Smooth muscle cell (in vitro differentiated cells): ENCODE data around the gene TAF1B. TPM values are rescaled to one million over a fixed set of nuclear protein-coding genes. Genes with fewer than 3 reads are reported as not detected.
A peak's percentile ranks its signal among the peaks of the same experiment; 100 is the strongest.

Experiments used
- DNase-seq: peaks from one replicate; lab custom pipeline; 2025; ENCODE audit not compliant: unreplicated experiment; lab: John Stamatoyannopoulos, UW
- H2AFZ ChIP-seq: fragments of 200-600 bp; sonication (generic); 2 replicates; pipeline ENCODE4 v1.6.0; 2016; ENCODE audit warnings: antibody characterized with exemption, low read depth, mild to moderate bottlenecking
- H3F3A ChIP-seq: fragments of 200-600 bp; sonication (generic); 2 replicates; pipeline ENCODE4 v1.6.0; 2017; ENCODE audit warnings: antibody characterized with exemption, low read depth
- H3K27ac ChIP-seq: fragments of 200-600 bp; sonication (generic); 2 replicates; pipeline ENCODE4 v1.5.1; 2016; ENCODE audit warnings: low read depth, mild to moderate bottlenecking
- H3K27me3 ChIP-seq: fragments of 200-600 bp; sonication (generic); 2 replicates; pipeline ENCODE4 v1.6.1; 2016; ENCODE audit warnings: low read depth, mild to moderate bottlenecking
- H3K36me3 ChIP-seq: fragments of 200-600 bp; sonication (generic); 2 replicates; pipeline ENCODE4 v1.5.1; 2016; ENCODE audit warnings: low read depth
- H3K4me1 ChIP-seq: fragments of 200-600 bp; sonication (generic); 2 replicates; pipeline ENCODE4 v1.5.1; 2016; ENCODE audit warnings: low read depth
- H3K4me2 ChIP-seq: fragments of 200-600 bp; sonication (generic); 2 replicates; pipeline ENCODE4 v1.6.0; 2016; ENCODE audit warnings: mild to moderate bottlenecking
- H3K4me3 ChIP-seq: fragments of 200-600 bp; sonication (generic); 2 replicates; pipeline ENCODE4 v1.5.1; 2016; ENCODE audit warnings: mild to moderate bottlenecking
- H3K79me2 ChIP-seq: fragments of 200-600 bp; sonication (generic); 2 replicates; pipeline ENCODE4 v1.6.0; 2016; ENCODE audit warnings: low read depth, mild to moderate bottlenecking
- H3K9ac ChIP-seq: fragments of 200-600 bp; sonication (generic); 2 replicates; pipeline ENCODE4 v1.6.0; 2016; ENCODE audit warnings: low read depth
- H3K9me3 ChIP-seq: fragments of 200-600 bp; sonication (generic); replicated peaks from 2 replicates; pipeline ENCODE4 v1.5.1; 2016; ENCODE audit warnings: low read depth
- H4K20me1 ChIP-seq: fragments of 200-600 bp; sonication (generic); 2 replicates; pipeline ENCODE4 v1.6.0; 2016; ENCODE audit warnings: low read depth
- CTCF ChIP-seq: fragments of 200-600 bp; sonication (generic); IDR thresholded peaks from 2 replicates; pipeline ENCODE4 v1.5.1; 2017; ENCODE audit warnings: borderline replicate concordance, mild to moderate bottlenecking, antibody characterized with exemption; ENCODE audit not compliant: insufficient read depth, poor library complexity, severe bottlenecking
- WGBS: methylation state at CpG from one replicate; pipeline ENCODE4 v1.1.7; 2016; ENCODE audit warnings: low lambda C conversion rate; 5-methylcytosine and 5-hydroxymethylcytosine counted together
- polyA plus RNA-seq: library from polyadenylated mRNA; unstranded; fragments of >200 nt; fragmentation: Nextera tagmentation; extraction: Ambion mirVana; gene quantifications from 2 replicates; pipeline ENCODE4 v1.2.1, GENCODE V29; 2016
- total RNA-seq: library from RNA; depleted of rRNA; stranded (reverse); fragments of >200 nt; gene quantifications from 2 replicates; pipeline ENCODE4 v1.2.3, GENCODE V29; 2014

The TAF1B gene
- total and polyA plus RNA-seq, 2 experiments from 2014 or later: 4.5 to 11.2 TPM

GRCh38 chr2:9937258-9937657 lies 94.0 kb downstream of the TAF1B start:
- 95% methylated on average over 4 of the region's 4 CpGs for WGBS
- Histone ChIP-seq H3K4me2 (no peak overlapping the region), H3K4me3 (no peak overlapping the region), H3K36me3 (no peaks in the 10 kb centered on the region), H3K27me3 (no peaks in the 10 kb centered on the region), H3K4me1 (peaks cover 9% of the 10 kb centered on the region), H4K20me1 (no peaks in the 10 kb centered on the region), H3F3A (no peaks in the 10 kb centered on the region), H3K9ac (no peak overlapping the region), H3K9me3 (no peaks in the 10 kb centered on the region), H3K27ac (no peak overlapping the region), H2AFZ (no peak overlapping the region), H3K79me2 (no peaks in the 10 kb centered on the region)
- DNase-seq: no peak
- no peak for TF ChIP-seq CTCF

- WGBS: 80% methylated on average over 9 of the region's 9 CpGs
- no peak for DNase-seq
- no peak overlapping the region for H2AFZ ChIP-seq
- H3K36me3 ChIP-seq: no peaks in the 10 kb centered on the region
- no peaks in the 10 kb centered on the region for H4K20me1 ChIP-seq
- H3F3A ChIP-seq: no peaks in the 10 kb centered on the region
- H3K27ac ChIP-seq: no peak overlapping the region
- H3K4me1 ChIP-seq: peaks cover 9% of the 10 kb centered on the region
- no peak overlapping the region for H3K4me2 ChIP-seq
- H3K9ac ChIP-seq: no peak overlapping the region
- no peaks in the 10 kb centered on the region for H3K9me3 ChIP-seq
- TF ChIP-seq CTCF: no peak
- H3K4me3 ChIP-seq: no peak overlapping the region
- H3K79me2 ChIP-seq: no peaks in the 10 kb centered on the region
- no peaks in the 10 kb centered on the region for H3K27me3 ChIP-seq
Observed at GRCh38 chr2:9937968-9938367, 94.7 kb downstream of the TAF1B start.

- Histone ChIP-seq H3K9me3 (no peaks in the 10 kb centered on the region), H3K27me3 (no peaks in the 10 kb centered on the region), H3K4me3 (no peak overlapping the region), H3K36me3 (no peaks in the 10 kb centered on the region), H3K79me2 (no peaks in the 10 kb centered on the region), H3K9ac (no peak overlapping the region), H3K4me2 (no peak overlapping the region), H2AFZ (no peak overlapping the region), H4K20me1 (no peaks in the 10 kb centered on the region), H3F3A (no peaks in the 10 kb centered on the region), H3K4me1 (peaks cover 9% of the 10 kb centered on the region), H3K27ac (peak overlapping the region; percentile 87)
- WGBS: 72% methylated on average over 9 of the region's 9 CpGs
- TF ChIP-seq CTCF: no peak
- no peak for DNase-seq
Observed at GRCh38 chr2:9939587-9940485, 96.6 kb downstream of the TAF1B start.
